GM18526 (cell line): Measurements from ENCODE around the gene PRKAG2.

Experiments used
- POLR2A ChIP-seq: IDR thresholded peaks from 3 replicates; pipeline ENCODE4 v1.6.1; 2011; ENCODE audit not compliant: insufficient read length; ENCODE audit errors: extremely low read depth

The PRKAG2 gene

DNA sequence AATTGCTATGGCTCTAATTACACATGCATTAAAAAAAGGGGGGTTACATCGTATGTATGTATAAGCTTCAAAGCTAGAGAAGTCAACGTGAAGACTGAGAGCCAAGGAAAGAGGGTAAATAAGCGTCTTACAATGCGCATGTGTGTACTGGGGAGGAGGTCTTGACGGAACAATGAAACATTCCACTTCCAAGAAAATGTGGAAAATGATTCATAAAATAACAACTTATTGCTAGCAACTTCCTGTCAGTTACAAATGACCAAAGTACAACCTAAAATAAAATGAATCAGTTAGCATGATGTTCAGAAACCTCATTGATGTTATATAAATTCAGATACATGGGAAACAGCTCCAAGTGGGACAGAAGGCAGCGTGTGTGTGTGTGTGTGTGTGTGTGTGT is 253.1 kb downstream of the PRKAG2 start:
- no peak for TF ChIP-seq POLR2A

GRCh38 chr7:151621961-151622360 is 255.0 kb downstream of the PRKAG2 start:
- no peak for TF ChIP-seq POLR2A

DNA sequence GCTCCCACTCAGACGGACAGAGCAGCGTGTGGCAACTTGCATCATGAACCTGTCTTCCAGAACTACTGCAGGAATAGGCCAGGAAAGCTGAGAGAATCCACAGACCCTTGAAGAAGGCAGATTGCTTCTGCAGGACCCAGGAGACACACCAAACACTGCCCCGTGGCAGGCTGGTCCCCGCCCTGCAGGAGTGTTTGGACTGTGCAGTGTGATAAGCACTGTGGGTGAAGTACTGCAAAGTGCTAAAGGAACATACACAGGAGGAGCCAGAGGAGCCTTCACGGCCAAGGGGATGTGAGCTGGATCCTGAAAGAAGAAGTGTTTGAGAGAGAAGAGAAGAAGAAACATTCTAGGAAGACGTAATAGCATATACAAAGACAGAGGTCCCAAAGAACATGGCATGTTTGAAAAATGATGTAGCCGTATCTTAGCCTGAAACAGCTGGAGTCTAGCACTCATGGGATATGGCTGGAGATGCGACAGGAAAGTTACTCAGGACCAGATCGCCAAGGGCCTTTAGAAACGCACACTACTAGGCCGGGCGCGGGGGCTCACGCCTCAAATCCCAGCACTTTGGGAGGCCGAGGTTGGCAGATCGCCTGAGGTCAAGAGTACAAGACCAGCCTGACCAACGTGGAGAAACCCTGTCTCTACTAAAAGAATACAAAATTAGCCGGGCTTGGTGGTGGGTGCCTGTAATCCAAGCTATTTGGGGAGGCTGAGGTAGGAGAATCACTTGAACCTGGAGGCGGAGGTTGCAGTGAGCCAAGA is 260.3 kb downstream of the PRKAG2 start:
- TF ChIP-seq POLR2A: no peak

GRCh38 chr7:151615784-151616183 is 261.1 kb downstream of the PRKAG2 start:
- TF ChIP-seq POLR2A: no peak

- TF ChIP-seq POLR2A: no peak
Measured at GRCh38 chr7:151615058-151615457, 261.9 kb downstream of the PRKAG2 start.

- no peak for TF ChIP-seq POLR2A
Measured at GRCh38 chr7:151614019-151614418, 262.9 kb downstream of the PRKAG2 start.

DNA sequence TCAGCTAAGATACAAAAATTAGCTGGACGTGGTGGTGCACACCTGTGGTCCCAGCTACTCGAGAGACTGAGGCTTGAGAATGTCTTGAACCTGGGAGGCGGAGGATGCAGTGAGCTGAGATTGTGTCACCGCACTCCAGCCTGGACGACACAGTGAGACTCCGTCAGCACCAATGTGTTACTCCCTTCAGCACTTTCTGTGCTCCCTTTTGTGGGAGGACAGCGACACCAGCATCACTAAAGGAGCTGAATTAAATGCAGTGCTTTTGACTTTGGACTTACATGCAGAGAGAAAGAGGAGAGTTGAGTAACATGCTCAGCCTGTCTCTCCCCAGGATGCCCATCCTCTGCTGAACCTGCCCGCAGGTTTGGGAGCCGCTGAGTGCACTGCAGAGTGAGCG is 265.0 kb downstream of the PRKAG2 start:
- TF ChIP-seq POLR2A: no peak

DNA sequence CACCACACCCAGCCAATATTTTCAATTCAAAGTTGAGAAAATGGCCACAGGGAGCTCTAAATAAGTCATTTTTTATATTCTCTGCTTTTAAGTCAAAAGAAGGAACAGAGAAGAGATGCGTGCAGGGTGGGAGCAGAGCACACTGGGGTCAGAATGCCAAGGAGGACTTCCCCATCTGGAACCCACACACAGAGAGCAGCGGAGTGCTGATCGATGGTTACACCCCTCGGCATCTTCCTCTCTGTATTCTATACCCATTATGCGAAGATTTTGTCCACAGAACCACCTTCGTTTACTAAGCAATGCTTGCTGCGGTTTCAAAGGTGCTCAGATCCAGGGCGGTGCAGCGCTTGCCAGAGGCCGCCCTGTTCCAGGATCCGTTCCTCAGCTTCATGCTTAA is 265.9 kb downstream of the PRKAG2 start:
- TF ChIP-seq POLR2A: no peak

GRCh38 chr7:151608031-151608551 is 268.8 kb downstream of the PRKAG2 start:
- TF ChIP-seq POLR2A: no peak

DNA sequence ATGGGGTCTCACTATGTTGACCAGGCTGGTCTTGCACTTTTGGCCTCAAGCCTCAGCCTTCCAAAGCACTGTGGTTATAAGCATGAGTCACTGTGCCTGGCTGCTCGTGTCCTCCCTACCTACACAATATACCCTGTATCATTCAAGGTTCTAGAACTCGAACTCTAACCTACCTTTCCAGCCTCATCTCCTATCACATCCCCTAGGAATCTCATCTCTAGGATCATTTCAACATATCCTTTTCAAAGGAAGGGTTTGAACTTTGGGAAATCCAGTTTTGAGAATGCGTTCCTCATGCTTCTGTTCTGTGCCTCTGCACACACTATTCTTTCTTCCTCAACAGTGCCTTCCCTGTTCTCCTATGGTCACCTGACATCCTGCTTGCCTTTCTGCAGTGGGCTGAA is 269.4 kb downstream of the PRKAG2 start:
- no peak for TF ChIP-seq POLR2A

DNA sequence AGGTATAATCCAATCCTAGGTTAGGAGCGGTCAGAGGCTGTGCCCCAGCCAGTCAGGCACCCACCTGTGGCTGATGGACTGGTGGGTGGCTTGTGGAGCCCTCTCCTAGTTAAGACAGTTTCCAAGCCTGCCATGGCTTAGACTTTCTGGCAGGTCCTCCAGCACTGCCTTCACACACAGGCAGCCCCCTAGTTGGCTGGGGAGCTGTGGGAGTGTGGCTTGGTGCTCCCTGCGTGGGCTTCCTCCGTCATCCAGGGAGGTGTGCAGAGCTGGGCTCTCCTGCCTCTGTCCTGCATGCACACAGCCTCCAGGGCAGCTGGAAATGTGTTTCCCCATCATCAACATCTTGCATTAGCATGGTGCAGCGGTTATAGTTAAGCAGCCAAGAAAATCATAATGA is 273.0 kb downstream of the PRKAG2 start:
- TF ChIP-seq POLR2A: no peak

DNA sequence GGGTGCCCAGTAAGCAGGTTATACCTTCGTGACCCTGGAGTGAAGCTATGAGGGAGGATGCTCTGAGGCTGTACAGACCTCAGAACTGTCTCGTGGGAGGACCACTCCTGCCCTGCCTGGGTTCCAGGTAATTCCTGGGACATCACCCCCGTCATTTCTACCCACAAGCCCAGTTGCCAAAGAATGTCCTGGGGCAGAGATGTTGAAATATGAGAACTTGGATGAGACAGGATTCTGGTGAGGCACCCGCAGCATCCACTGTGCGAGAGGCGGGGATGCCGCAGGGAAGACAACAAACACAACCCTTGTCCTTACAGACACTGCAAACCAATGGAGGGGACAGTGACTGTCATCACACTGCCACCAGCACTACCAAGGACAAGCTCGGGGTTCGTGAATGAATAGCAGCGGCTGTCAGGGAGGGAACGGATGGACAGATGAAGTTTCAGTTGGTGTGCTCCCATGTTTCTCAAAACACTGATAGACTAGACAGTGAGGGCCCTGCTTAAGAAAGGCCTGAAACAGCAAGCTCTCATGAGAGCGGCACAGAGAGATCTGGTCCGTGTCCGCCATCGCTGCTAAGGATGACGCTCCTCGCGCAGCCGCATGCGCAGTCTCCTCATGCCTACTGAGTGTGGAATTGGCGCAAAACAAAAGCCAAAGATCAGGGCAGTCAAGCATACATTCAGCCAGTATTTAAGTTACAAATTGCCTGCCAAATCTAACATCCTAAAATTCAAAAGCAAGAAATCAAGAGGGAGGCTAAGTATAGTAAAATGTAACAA is 275.2 kb downstream of the PRKAG2 start:
- no peak for TF ChIP-seq POLR2A

- no peak for TF ChIP-seq POLR2A
Measured at GRCh38 chr7:151600331-151600730, 276.6 kb downstream of the PRKAG2 start.

- TF ChIP-seq POLR2A: no peak
Measured at GRCh38 chr7:151599401-151600227, 277.3 kb downstream of the PRKAG2 start.
